SJSA1 (cell line): ENCODE measurements around the gene IL17RE. TPM values are rescaled to one million over a fixed set of nuclear protein-coding genes. Genes with fewer than 3 reads are reported as not detected.
A peak's percentile ranks its signal among the peaks of the same experiment; 100 is the strongest.

Source experiments
- DNase-seq, 2 experiments: peaks; one replicate each; pipeline ENCODE4 v3.0.0-alpha.2; 2015 to 2020; ENCODE audit warnings: low spot score in 2 of 2, low read depth in 1 of 2
- H3K27ac ChIP-seq: fragments of 250-450 bp; sonication (Bioruptor Pico); 2 replicates; pipeline ENCODE4 v1.5.1; 2020; ENCODE audit warnings: mild to moderate bottlenecking, moderate library complexity
- H3K27me3 ChIP-seq: fragments of 250-450 bp; sonication (Bioruptor Pico); replicated peaks from 2 replicates; pipeline ENCODE4 v1.5.1; 2020; ENCODE audit warnings: mild to moderate bottlenecking, moderate library complexity
- H3K36me3 ChIP-seq: fragments of 250-450 bp; sonication (Bioruptor Pico); 2 replicates; pipeline ENCODE4 v1.5.1; 2020; ENCODE audit warnings: mild to moderate bottlenecking
- H3K4me1 ChIP-seq: fragments of 250-450 bp; sonication (Bioruptor Pico); replicated peaks from 2 replicates; pipeline ENCODE4 v1.6.1; 2021; ENCODE audit warnings: mild to moderate bottlenecking
- H3K4me3 ChIP-seq: fragments of 250-450 bp; sonication (Bioruptor Pico); 2 replicates; pipeline ENCODE4 v1.5.1; 2020; ENCODE audit warnings: mild to moderate bottlenecking
- H3K9me3 ChIP-seq: fragments of 250-450 bp; sonication (Bioruptor Pico); replicated peaks from 2 replicates; pipeline ENCODE4 v1.5.1; 2020; ENCODE audit warnings: mild to moderate bottlenecking
- total RNA-seq: library from RNA; depleted of rRNA; stranded (reverse); fragments of >200 nt; shearing (Covaris generic); gene quantifications from 2 replicates; pipeline ENCODE4 v1.2.3, GENCODE V29; 2014

Gene IL17RE
- total RNA-seq, 1 experiment from 2014 or later: 0.37 TPM

GRCh38 chr3:9917820-9918219 lies 15.2 kb downstream of the IL17RE start:
- Histone ChIP-seq H3K27ac (no peak overlapping the region), H3K4me3 (no peak overlapping the region)

GRCh38 chr3:9918261-9919038 lies 15.8 kb downstream of the IL17RE start:
- no peak for DNase-seq
- Histone ChIP-seq H3K4me3 (no peak overlapping the region), H3K9me3 (0 out of 2 replicates have a peak, but pooled peaks cover 5% of the 10 kb centered on the region), H3K27me3 (no peaks in the 10 kb centered on the region), H3K4me1 (peaks cover 35% of the 10 kb centered on the region), H3K27ac (no peak overlapping the region), H3K36me3 (peaks cover 6% of the 10 kb centered on the region; the same call in 1 of the 2 replicates)

More at GRCh38 chr3:9917820-9918219, 15.2 kb downstream of the IL17RE start:
- DNase-seq: no peak
- no peaks in the 10 kb centered on the region for H3K27me3 ChIP-seq
- peaks cover 6% of the 10 kb centered on the region; the same call in 1 of the 2 replicates for H3K36me3 ChIP-seq
- peaks cover 35% of the 10 kb centered on the region for H3K4me1 ChIP-seq
- H3K9me3 ChIP-seq: 0 out of 2 replicates have a peak, but pooled peaks cover 5% of the 10 kb centered on the region

GRCh38 chr3:9928158-9928557 lies 25.5 kb downstream of the IL17RE start:
- no peaks in the 10 kb centered on the region for H3K27me3 ChIP-seq
- DNase-seq: no peak

GRCh38 chr3:9930804-9931418 lies 28.3 kb downstream of the IL17RE start:
- Histone ChIP-seq H3K27me3 (no peaks in the 10 kb centered on the region), H3K4me1 (peaks cover 21% of the 10 kb centered on the region), H3K9me3 (no peaks in the 10 kb centered on the region), H3K27ac (no peak overlapping the region), H3K36me3 (no peaks in the 10 kb centered on the region), H3K4me3 (no peak overlapping the region)
- no peak for DNase-seq

More at GRCh38 chr3:9928158-9928557, 25.5 kb downstream of the IL17RE start:
- Histone ChIP-seq H3K4me1 (peaks cover 8% of the 10 kb centered on the region), H3K4me3 (no peak overlapping the region), H3K9me3 (no peaks in the 10 kb centered on the region), H3K36me3 (no peaks in the 10 kb centered on the region), H3K27ac (no peak overlapping the region)

GRCh38 chr3:9932535-9932842 lies 29.8 kb downstream of the IL17RE start:
- H3K9me3 ChIP-seq: no peaks in the 10 kb centered on the region
- H3K4me3 ChIP-seq: peak overlapping the region; percentile 58
- H3K4me1 ChIP-seq: peaks cover 21% of the 10 kb centered on the region
- no peaks in the 10 kb centered on the region for H3K27me3 ChIP-seq
- H3K27ac ChIP-seq: no peak overlapping the region
- H3K36me3 ChIP-seq: no peaks in the 10 kb centered on the region; the same call in 1 of the 2 replicates
- DNase-seq: no peak

GRCh38 chr3:9932843-9933560 lies 30.4 kb downstream of the IL17RE start:
- Histone ChIP-seq H3K36me3 (no peaks in the 10 kb centered on the region; the same call in 1 of the 2 replicates), H3K27me3 (no peaks in the 10 kb centered on the region), H3K4me3 (peak overlapping the region; percentile 58), H3K27ac (no peak overlapping the region), H3K4me1 (peaks cover 21% of the 10 kb centered on the region), H3K9me3 (no peaks in the 10 kb centered on the region)
- DNase-seq: peak; percentile 67 to 84

- H3K9me3 ChIP-seq: no peaks in the 10 kb centered on the region
- DNase-seq: peak; percentile 86 to 87
- H3K36me3 ChIP-seq: no peaks in the 10 kb centered on the region; the same call in 1 of the 2 replicates
- H3K4me3 ChIP-seq: peak within 1 kb of the TSS; percentile 58
- H3K4me1 ChIP-seq: peaks cover 21% of the 10 kb centered on the region
- H3K27me3 ChIP-seq: no peaks in the 10 kb centered on the region
- H3K27ac ChIP-seq: peak within 1 kb of the TSS; percentile 32
Measured at GRCh38 chr3:9933561-9934234, 31.1 kb downstream of the IL17RE start, which contains the start of gene CRELD1. TSS of gene CRELD1 (plus strand) at chr3:9933834. CDS start at chr3:9934439, 605 bp downstream.

- no peak overlapping the region for H3K27ac ChIP-seq
- no peaks in the 10 kb centered on the region for H3K9me3 ChIP-seq
- H3K27me3 ChIP-seq: no peaks in the 10 kb centered on the region
- peaks cover 21% of the 10 kb centered on the region for H3K4me1 ChIP-seq
- H3K4me3 ChIP-seq: peak overlapping the region; percentile 58
- DNase-seq: no peak
- no peaks in the 10 kb centered on the region; the same call in 1 of the 2 replicates for H3K36me3 ChIP-seq
Measured at GRCh38 chr3:9934235-9934621, 31.6 kb downstream of the IL17RE start.

GRCh38 chr3:9934993-9935392 lies 32.3 kb downstream of the IL17RE start:
- Histone ChIP-seq H3K9me3 (no peaks in the 10 kb centered on the region), H3K4me1 (peaks cover 21% of the 10 kb centered on the region)
- no peak for DNase-seq

GRCh38 chr3:9935966-9936510 lies 33.4 kb downstream of the IL17RE start:
- no peak overlapping the region for H3K4me3 ChIP-seq
- no peak for DNase-seq
- peaks cover 21% of the 10 kb centered on the region for H3K4me1 ChIP-seq
- H3K9me3 ChIP-seq: no peaks in the 10 kb centered on the region
- H3K36me3 ChIP-seq: no peaks in the 10 kb centered on the region; the same call in 1 of the 2 replicates
- no peak overlapping the region for H3K27ac ChIP-seq
- no peaks in the 10 kb centered on the region for H3K27me3 ChIP-seq

More at GRCh38 chr3:9934993-9935392, 32.3 kb downstream of the IL17RE start:
- H3K4me3 ChIP-seq: no peak overlapping the region
- H3K27ac ChIP-seq: no peak overlapping the region
- no peaks in the 10 kb centered on the region for H3K27me3 ChIP-seq
- no peaks in the 10 kb centered on the region; the same call in 1 of the 2 replicates for H3K36me3 ChIP-seq

GRCh38 chr3:9937486-9938238 lies 35.0 kb downstream of the IL17RE start:
- Histone ChIP-seq H3K4me3 (no peak overlapping the region), H3K36me3 (no peaks in the 10 kb centered on the region; the same call in 1 of the 2 replicates), H3K9me3 (no peaks in the 10 kb centered on the region), H3K27ac (no peak overlapping the region), H3K27me3 (no peaks in the 10 kb centered on the region), H3K4me1 (peaks cover 18% of the 10 kb centered on the region)
- DNase-seq: no peak

- H3K9me3 ChIP-seq: no peaks in the 10 kb centered on the region
- H3K27me3 ChIP-seq: no peaks in the 10 kb centered on the region
- H3K4me3 ChIP-seq: no peak overlapping the region
- H3K36me3 ChIP-seq: no peaks in the 10 kb centered on the region; the same call in 1 of the 2 replicates
- peaks cover 5% of the 10 kb centered on the region for H3K4me1 ChIP-seq
- no peak for DNase-seq
- H3K27ac ChIP-seq: no peak overlapping the region
Measured at GRCh38 chr3:9938966-9939365, 36.3 kb downstream of the IL17RE start.
